SK-N-MC (cell line): ENCODE data around the gene MMP24OS.
A peak's percentile ranks its signal among the peaks of the same experiment; 100 is the strongest.
"Not testable (repeated sequence)": the region's sequence is repeated elsewhere in the genome, so short reads cannot be mapped to it uniquely, and the experiment has no call there.

Source experiments
- DNase-seq: peaks from one replicate; pipeline ENCODE4 v3.0.0-alpha.2; 2011; ENCODE audit warnings: low read depth, low spot score
- H3K27ac ChIP-seq: fragments of 200-600 bp; sonication (generic); 2 replicates; pipeline ENCODE4 v1.5.1; 2016; ENCODE audit warnings: mixed run types
- H3K36me3 ChIP-seq: fragments of 200-600 bp; sonication (generic); 2 replicates; pipeline ENCODE4 v1.6.1; 2017; ENCODE audit warnings: antibody characterized with exemption, low read length, mixed read lengths; ENCODE audit not compliant: insufficient read depth
- H3K4me3 ChIP-seq: fragments of 200-600 bp; sonication (generic); 2 replicates; pipeline ENCODE4 v1.5.1; 2016
- H3K9ac ChIP-seq: fragments of 200-600 bp; sonication (generic); 2 replicates; pipeline ENCODE4 v1.8.0; 2017; ENCODE audit warnings: mixed run types, mixed read lengths; ENCODE audit not compliant: insufficient read length
- H3K9me3 ChIP-seq: fragments of 200-600 bp; sonication (generic); 2 replicates; pipeline ENCODE4 v1.6.1; 2017; ENCODE audit warnings: low read depth, mild to moderate bottlenecking, antibody characterized with exemption, low read length, moderate library complexity, mixed read lengths
- EZH2 ChIP-seq: fragments of 200-600 bp; sonication (generic); IDR thresholded peaks from one replicate; pipeline ENCODE4 v1.6.1; 2017; ENCODE audit warnings: antibody characterized with exemption
- FOXP2 ChIP-seq: optimal IDR thresholded peaks from 2 replicates; pipeline ENCODE3; 2011; ENCODE audit warnings: mild to moderate bottlenecking, moderate library complexity; ENCODE audit not compliant: insufficient read depth; ENCODE audit errors: extremely low read length, control extremely low read depth
- POLR2AphosphoS5 ChIP-seq: IDR thresholded peaks from 2 replicates; pipeline ENCODE4 v1.6.1; 2012; ENCODE audit warnings: mild to moderate bottlenecking, low read depth, low read length, borderline replicate concordance

The MMP24OS gene

DNA sequence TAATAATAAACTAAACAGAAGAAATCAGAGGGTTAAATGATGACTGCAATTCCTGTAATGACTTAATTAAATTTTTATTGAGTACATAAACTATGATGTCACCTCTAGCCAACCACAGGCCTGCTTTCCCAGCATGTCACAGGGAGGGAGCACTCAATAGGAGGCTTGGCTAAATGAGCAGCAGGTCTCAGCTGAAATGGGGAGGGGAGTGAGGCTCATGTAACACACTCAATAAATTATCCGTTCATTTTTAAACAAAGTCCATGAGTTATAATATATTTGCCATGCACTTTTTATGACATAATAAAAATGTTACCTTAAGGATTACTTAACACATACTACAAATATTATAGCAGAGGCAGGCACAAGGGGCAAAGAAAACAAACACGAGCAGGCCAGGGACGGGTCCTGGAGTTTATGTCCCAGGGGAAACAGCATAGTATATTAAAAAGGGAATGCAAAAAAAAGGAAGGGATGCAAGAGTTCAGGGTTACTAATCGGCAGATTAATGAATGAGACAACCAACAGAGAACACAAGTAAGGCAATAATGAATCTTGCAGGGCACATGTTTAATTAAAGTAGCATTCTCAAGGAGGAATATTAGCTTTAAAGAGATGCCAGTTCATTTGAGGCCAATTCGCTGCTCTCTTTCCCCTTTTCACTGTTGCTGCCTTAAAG, 41.4 kb upstream of the MMP24OS start:
- H3K27ac ChIP-seq, result no peak overlapping the region
- TF ChIP-seq POLR2AphosphoS5, result no peak
- no peak for TF ChIP-seq FOXP2
- TF ChIP-seq EZH2, result no peak
- H3K36me3 ChIP-seq, result peaks cover 6% of the 10 kb centered on the region
- H3K9ac ChIP-seq, result no peak overlapping the region
- DNase-seq, result no peak
- no peaks in the 10 kb centered on the region for H3K9me3 ChIP-seq
- no peak overlapping the region for H3K4me3 ChIP-seq

DNA sequence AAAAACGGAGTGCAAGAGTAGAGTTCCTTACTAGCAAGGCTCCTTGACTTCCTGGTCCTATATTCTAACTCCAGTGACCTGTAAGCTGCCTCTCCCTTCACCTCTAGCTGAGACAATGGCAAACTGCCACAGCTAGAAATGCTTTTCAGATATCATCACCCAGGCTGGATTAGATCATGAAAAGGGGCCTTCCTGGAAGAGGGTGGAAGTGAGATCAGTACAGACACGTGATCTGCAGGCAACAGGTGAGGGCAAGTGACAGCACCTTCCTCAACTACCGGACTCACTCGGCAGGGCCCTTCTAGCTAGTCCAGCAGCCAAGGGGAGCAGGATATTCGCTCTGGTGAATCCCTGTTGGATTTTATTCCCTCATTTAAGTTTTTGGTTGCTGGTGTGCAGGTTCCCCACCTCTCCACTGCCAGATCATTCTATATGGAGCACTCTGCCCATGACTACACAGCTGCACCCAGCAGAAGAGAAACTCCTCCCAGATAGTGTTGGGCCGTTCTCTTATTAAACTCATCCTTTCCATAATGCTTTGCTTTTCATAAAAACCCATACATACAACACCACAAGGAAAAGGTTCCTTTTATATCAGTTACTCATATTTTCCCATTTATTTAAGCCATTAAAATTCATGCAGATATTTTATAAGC, 40.7 kb upstream of the MMP24OS start:
- Histone ChIP-seq H3K36me3 (peaks cover 7% of the 10 kb centered on the region), H3K9me3 (no peaks in the 10 kb centered on the region), H3K27ac (0 out of 2 replicates have a peak overlapping the region, but pooled peaks have one; percentile 25), H3K4me3 (no peak overlapping the region), H3K9ac (no peak overlapping the region)
- DNase-seq, result no peak
- TF ChIP-seq EZH2 (no peak), POLR2AphosphoS5 (no peak), FOXP2 (no peak)

DNA sequence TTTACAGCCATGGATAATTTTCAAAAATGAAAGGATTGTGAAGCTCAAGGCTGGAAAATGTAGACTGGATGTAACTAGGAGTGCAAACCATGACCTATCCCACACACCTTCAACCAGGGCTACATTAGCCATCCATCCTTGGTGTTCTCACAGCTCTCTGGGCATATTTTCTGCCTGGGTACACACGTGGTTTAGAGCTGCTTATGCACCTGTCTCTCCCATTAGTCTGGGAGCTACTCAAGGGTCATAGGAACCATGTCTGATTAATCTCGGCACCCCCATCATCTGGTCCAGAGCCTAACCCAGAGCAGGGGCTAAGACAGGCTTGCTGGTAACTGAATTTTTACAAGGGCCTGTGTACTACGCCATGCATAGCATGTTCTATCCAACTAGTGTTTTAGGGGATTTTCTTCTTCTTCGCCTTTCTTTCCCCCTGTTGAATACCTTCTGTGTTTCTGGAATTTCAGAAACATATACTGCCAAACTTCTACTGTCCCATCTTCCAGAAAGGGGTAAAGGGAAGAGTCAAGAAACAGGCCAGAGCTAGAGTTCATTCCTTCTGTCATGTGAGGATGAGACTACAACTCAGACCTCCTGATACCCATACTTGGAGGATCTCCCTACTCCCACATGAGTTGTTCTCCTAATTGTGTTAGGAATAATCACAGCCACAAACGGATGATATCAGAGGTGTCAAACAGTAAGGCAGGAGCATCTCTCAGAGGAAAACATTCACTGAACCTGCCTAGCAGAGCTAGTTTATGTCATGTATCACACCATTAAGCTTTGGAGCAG, 39.7 kb upstream of the MMP24OS start:
- Histone ChIP-seq H3K27ac (no peak overlapping the region), H3K9ac (no peak overlapping the region), H3K4me3 (no peak overlapping the region), H3K9me3 (no peaks in the 10 kb centered on the region), H3K36me3 (peaks cover 5% of the 10 kb centered on the region)
- TF ChIP-seq FOXP2 (no peak), POLR2AphosphoS5 (no peak), EZH2 (no peak)
- DNase-seq, result no peak

DNA sequence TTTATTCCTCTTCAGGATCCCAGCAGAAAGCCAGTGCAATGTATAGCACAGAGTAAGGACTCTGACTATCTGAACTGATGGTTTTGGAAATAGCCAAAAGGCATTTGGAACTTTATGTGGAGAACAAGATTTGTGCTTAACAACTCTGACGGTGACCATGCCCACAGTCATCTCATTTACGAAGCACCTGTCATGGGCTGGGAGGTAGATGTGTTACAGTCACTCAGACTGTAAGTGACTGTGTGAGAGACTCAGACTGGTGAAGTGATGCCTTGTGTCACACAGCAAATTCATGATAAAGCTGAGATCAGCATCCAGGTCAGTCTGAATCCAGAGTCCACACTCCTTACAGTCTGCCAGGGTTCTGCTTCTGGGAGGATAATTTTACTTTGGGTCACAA, 38.2 kb upstream of the MMP24OS start:
- Histone ChIP-seq H3K27ac (no peak overlapping the region), H3K9me3 (no peaks in the 10 kb centered on the region), H3K9ac (no peak overlapping the region), H3K4me3 (no peak overlapping the region), H3K36me3 (peaks cover 6% of the 10 kb centered on the region)
- no peak for TF ChIP-seq FOXP2
- no peak for TF ChIP-seq POLR2AphosphoS5
- no peak for DNase-seq

DNA sequence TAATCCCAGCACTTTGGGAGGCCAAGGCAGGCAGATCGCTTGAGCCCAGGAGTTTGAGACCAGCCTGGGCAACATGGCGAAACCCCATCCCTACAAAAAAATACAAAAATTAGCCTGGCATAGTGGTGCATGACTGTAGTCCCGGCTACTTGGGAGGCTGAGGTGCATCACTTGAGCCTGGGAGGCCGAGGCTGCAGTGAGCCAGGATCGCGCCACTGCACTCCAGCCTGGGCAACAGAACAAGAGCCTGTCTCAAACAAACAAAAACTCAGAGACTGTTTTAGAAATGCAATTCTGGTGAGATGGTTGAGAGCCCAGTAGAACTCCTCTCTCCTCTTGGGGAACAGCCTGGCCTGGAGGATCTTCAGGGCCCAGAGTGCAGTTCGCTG, 37.7 kb upstream of the MMP24OS start:
- not testable (repeated sequence) for H3K27ac ChIP-seq, H3K4me3 ChIP-seq, H3K9me3 ChIP-seq, DNase-seq, H3K36me3 ChIP-seq, H3K9ac ChIP-seq

DNA sequence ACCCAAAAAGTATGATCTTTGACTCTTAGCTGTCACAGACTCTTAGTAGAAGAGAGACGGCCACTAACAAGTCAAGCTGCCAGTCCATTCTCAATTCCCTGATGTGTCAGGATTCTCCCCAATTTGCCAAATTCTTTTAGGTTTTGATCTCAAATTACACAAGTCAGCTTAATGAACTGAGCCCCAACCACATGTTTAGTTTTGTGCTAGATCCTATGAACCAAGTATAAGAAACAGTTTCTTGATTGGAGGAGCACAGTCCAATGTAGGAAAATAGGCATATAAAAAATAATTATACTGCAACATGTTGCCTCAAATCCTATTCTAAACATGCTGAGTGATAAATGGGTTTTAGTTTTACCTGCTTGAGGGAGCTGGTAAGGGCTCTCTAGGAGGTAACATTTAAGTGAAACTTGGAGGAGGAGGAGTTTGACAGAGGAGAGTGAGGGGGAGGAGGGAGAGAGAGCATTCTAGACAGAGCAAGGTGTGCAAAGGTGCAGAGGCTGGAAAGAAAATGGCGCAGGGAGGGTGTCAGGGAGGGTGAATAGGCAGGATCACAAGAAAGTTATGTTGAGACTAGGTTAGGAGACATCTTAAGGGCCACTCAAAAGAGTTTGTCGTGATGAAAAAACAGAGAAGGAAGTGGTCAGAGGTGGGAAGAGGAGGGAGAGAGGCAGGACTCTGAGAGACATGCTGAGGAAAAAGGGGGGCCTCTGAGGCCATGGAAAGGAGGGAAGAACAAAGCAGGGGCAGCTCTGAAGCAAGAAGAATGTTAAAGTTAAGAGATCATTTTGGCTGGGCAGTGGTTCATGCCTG, 37.1 kb upstream of the MMP24OS start:
- DNase-seq, result no peak
- Histone ChIP-seq H3K4me3 (no peak overlapping the region), H3K27ac (peak overlapping the region; percentile 2; the same call in 1 of the 2 replicates), H3K9ac (no peak overlapping the region), H3K9me3 (no peaks in the 10 kb centered on the region), H3K36me3 (peaks cover 9% of the 10 kb centered on the region)
- TF ChIP-seq POLR2AphosphoS5 (no peak), EZH2 (no peak), FOXP2 (no peak)

DNA sequence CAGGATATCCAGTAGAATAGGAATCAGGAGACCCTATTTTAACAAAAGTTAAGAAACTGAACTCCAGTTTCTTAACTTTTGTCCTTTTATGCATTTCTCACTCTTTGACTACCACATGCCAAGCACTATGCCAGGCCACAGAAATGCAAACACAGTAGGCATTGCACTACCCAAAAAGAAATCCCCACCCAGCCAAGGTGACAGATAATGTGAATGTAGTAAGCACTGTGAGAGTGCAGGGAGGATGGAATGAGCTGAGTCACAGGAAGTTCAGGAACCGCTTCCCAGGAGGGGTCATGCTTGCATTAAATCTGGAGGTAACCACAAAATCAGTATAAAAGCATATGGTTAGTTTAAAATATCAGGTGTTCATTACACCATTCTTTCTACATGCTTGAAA, 34.4 kb upstream of the MMP24OS start:
- Histone ChIP-seq H3K4me3 (no peak overlapping the region), H3K27ac (peak overlapping the region; percentile 82), H3K9ac (no peak overlapping the region), H3K9me3 (no peaks in the 10 kb centered on the region), H3K36me3 (peaks cover 16% of the 10 kb centered on the region)
- no peak for DNase-seq
- TF ChIP-seq EZH2 (no peak), FOXP2 (no peak), POLR2AphosphoS5 (no peak)

DNA sequence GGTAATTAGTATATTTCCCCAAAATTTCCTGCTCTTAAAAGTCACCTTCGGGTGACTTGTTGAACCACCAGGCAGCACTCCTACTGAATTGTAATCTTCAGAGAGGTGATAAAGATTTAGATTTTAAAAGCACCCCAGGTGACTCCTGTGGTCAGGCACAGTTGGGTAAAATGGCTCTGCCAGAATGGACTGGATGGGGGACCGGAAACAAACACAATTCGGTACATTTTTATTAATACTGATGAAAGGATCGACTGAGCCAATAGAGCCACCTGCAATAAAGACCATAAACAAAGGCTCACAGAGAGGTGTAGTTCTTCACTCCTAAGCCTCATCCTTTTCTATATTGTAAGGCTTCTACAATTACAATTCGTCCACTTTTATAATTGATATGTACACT, 33.9 kb upstream of the MMP24OS start:
- Histone ChIP-seq H3K4me3 (no peak overlapping the region), H3K9ac (no peak overlapping the region), H3K9me3 (no peaks in the 10 kb centered on the region), H3K36me3 (peaks cover 16% of the 10 kb centered on the region), H3K27ac (peak overlapping the region; percentile 82)
- TF ChIP-seq FOXP2, result no peak
- no peak for TF ChIP-seq EZH2
- TF ChIP-seq POLR2AphosphoS5, result no peak
- no peak for DNase-seq
